NCI-H146 treated with DMSO at 0.1 percent for 48 hours (cell line): ENCODE measurements around the gene SORT1.
"Not testable (repeated sequence)": the region's sequence is repeated elsewhere in the genome, so short reads cannot be mapped to it uniquely, and the experiment has no call there.

Source experiments
- DNase-seq: peaks from one replicate; lab custom pipeline; 2025; ENCODE audit not compliant: unreplicated experiment; lab: John Stamatoyannopoulos, UW

The SORT1 gene

DNA sequence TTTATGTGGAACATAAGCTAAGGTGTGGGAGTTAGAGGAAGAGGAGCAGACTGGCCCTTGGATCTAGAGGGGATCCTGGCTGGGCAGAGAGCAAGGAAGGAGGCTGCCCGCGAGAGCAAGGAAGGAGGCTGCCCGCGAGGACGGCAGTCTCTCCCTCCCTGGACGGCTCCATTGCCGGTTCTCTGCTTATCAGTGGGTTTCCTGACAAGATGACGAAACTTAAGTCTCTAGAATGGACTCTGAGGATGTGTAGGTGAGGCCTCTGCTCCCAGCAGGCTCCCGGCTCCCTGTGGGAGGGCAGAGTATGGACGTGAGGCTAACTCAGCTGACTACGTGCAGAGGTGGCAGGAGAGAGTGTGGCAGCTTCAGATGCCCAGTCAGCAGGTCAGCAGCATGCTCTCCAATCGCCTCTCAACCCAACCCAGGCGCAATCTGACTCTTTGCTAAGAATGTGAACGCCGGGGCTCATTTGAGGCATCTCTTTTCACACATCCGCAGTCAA, 97.0 kb downstream of the SORT1 start:
- DNase-seq = no peak

GRCh38 chr1:109299558-109300343, 98.0 kb downstream of the SORT1 start:
- no peak for DNase-seq

GRCh38 chr1:109298666-109299557, 98.8 kb downstream of the SORT1 start:
- no peak for DNase-seq

GRCh38 chr1:109296782-109297181, 100.9 kb downstream of the SORT1 start:
- no peak for DNase-seq

- no peak for DNase-seq
Measured at GRCh38 chr1:109295712-109296415, 101.9 kb downstream of the SORT1 start.

DNA sequence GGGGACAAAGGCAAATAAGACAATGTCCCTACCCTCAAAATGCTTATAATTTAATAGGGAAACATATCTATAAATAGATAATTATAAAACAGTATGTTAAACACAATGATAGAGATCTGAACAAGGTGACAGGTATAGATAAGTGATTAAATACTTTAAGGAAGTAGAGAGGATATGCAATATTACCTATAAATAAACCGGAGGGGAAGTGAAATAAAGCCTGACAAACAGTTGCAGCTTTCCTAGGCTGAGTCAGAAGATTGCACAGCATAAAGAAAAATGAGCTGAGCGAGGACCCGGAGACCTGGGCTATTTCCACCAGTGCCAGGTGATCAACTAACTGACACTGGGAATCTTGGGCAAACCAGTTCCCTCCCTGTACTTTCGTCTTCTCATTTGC, 103.2 kb downstream of the SORT1 start:
- no peak for DNase-seq

- DNase-seq = no peak
Measured at GRCh38 chr1:109293026-109293425, 104.7 kb downstream of the SORT1 start.

GRCh38 chr1:109292364-109292763, 105.4 kb downstream of the SORT1 start:
- DNase-seq = no peak

GRCh38 chr1:109290998-109291397, 106.7 kb downstream of the SORT1 start:
- no peak for DNase-seq

GRCh38 chr1:109290137-109290536, 107.6 kb downstream of the SORT1 start:
- no peak for DNase-seq

DNA sequence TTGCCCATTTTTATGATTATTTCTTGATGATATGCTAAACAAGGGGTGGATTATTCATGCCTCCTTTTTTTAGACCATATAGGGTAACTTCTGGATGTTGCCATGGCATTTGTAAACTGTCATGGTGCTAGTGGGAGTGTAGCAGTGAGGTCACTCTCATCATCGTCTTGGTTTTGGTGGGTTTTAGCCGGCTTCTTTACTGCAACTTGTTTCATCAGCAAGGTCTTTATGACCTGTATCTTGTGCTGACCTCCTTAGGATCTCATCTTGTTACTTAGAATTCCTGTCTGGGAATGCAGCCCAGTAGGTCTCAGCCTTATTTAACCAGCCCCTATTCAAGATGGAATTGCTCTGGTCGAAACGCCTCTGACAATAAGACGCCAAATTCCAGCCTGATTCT, 111.0 kb downstream of the SORT1 start:
- not testable (repeated sequence) for DNase-seq

DNA sequence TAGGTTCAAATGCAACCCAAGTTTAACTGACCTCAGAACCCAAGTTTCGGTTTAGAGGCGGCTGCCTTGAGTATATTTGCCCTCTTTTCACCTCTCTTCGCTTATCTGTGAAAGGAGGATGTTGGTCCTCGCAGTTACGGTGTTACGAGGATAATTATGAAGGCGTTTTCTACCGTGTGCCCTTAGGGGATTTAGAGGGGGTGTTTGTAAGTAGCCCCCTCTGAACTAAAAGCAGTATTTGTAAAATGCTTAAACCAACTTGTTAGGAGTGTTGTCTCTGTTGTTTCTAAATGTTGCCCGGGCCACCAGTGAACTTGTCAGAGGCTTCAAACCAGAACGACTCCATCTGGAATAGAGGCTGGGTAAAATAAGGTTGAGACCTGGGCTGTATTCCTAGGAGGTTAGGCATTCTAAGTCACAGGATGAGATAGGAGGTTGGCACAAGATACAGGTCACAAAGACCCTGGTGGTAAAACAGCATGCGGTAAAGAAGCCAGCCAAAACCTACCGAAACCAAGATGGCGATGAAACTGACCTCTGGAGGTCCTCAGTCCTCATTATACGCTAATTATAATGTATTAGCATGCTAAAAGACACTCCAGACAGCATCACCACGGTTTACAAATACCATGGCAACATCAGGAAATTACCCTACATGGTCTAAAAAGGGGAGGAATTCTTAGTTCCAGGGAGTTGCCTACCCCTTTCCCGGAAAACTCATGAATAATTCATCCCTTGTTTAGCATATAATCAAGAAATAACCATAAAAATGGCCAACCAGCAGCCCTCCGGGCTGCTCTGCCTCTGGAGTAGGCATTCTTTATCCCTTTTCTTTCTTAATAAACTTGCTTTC, 113.7 kb downstream of the SORT1 start:
- DNase-seq = no peak

DNA sequence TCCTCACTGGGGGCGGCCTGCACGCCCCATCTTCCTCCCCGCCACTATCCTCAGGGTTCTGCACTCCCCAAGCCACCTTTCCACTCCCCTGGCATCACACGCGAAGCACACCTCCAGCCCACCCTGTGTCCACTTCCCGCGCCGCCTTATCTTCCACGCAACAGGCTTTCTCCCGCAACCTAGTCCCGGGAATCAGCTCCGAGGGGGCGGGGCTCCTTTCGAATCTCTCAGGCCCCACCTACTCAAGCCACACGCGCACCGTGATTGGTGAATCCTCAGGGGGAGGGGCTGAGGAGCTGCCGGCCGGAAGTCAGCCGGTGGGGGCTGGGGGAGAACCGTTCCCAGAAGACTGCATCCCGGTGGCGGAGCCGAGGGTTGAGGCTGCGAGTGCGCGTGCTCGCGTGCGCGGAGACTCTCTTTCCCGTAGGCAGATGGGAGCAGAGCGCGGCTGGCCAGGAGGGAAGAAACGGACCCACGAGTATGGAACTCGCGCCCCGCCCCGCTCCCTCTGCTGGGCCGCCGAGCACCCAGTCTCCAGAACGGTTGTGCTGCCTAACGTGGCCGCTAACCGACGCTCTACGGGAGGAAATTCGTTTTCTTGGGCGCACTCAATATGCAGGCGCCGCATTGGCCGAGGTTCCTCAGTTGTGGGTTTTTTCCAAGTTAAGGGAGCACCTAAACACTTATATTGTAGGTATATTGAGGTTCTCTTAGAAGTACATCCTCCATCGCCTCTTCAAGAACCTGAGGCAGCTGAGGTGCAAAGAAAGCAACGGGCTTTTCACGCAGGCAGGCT, 114.6 kb downstream of the SORT1 start, which contains the start of gene PSRC1:
Gene PSRC1 (minus strand): TSS at position 194 of the 796 bp plus-strand sequence.
- DNase-seq = peak; percentile 87

GRCh38 chr1:109282497-109282951, 115.2 kb downstream of the SORT1 start:
- no peak for DNase-seq

DNA sequence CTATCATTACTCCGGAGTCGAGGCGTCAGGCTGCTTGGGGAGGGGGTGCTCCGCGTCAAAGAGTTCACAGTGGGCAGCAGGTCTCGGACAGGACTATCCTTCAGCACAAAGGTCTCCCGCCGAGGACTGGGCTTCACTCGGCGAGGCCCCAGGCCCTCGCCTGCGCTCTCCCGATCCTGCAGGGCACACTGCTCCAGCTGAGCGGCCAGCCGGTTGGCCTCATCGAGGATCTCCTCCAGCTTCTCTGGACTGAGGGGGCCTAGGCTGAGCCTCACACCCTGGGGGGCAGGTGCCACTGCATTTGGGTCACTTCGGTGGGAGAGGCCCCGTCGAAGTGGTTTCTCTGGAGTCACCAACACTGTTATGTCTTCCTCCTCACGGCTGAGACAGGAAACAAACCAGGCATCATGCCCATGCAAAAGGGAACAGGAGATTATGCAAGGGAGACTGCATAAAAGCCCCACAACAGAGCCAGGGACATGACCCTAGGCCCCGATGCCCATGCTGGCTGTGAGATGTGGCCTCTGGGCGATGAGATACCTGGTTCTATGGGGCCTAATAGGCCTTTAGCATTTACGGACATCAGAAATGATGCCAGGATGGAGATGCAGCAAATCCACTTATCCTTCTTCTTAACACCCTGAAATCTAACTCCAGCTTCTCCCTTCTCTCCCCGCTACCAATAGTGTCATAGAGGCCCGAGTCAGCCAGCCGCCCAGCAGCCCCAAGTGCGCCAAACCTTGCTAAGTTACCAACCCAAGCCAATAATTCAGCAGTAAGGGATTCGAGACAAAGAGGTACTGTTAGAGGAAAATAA, 115.8 kb downstream of the SORT1 start:
- DNase-seq = no peak

DNA sequence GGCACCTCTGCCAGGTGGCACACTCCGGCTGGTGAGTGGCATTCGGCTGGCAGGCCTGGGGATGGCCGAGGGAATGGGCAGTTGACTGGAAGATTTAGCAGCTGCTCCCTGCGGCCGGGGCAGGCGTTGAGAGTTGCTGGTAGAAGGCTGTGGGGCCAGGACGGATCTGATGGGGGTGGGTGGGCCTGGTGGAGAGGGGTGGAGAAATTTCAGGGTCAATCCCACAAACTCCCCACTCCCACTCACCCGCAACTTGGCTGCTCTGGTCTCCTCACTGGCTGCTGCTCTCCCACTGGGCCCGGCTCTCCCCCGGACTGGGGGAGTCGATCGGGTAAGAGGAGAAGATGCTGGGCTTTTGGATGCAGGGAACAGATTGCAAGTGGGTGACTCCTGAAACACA, 116.9 kb downstream of the SORT1 start:
- DNase-seq = no peak

DNA sequence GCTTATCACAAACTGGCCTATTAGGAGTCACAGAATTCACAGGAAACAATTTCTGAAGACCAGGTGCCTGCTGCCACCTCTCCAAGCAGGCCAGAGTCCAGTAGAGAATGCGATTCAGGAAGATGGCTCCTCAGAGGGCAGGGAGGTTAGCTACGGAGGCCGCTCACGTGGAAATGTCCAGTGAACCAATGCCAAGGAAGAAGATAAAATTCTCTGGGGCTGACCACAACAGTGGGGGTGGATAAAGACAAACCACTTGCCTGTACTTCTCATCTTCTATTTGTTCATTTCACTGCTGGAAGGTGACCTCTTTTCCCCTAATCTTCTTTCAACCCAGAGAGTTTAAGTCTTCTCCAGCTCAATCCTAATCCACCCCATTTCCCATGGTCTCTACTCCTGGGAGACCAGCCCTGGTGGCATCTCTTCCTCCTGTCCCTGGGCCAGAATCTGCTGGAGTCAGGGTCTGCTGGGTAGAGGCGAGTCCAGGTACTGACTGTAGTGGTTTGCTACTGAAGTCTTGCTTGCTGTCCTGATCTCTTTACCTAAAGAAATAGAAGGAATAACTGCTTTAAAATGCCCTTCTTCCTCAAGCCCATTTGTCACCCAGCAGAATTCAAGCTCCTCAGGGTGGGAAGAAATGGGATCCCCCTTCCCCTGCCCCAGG, 118.0 kb downstream of the SORT1 start:
- no peak for DNase-seq
